ENCODE measurements around the gene TTC22. TPM values are rescaled to one million over a fixed set of nuclear protein-coding genes. Genes with fewer than 3 reads are reported as not detected.

The TTC22 gene
- total RNA-seq, 1 experiment from 2014 or later: 1.8 TPM

GRCh38 chr1:54743416-54744226 lies 57.5 kb downstream of the TTC22 start:
- no TSS peak for BruUV-seq (replicated peaks)
- ATAC-seq: no peak
- no peak overlapping the region for H3K4me3 ChIP-seq (replicated peaks in 1 of 2; ENCODE audit: low read depth in 1 of 2, low read length in 2 of 2)
- no peaks in the 10 kb centered on the region for H3K9me3 ChIP-seq (ENCODE audit: control insufficient read depth in 1 of 2, insufficient read depth in 1 of 2, low read depth in 1 of 2, low read length in 2 of 2)
- no peak overlapping the region for H3K27ac ChIP-seq (ENCODE audit: low read depth, low read length)
- no peak overlapping the region for H2AFZ ChIP-seq (ENCODE audit: low read depth, low read length, poor library complexity, severe bottlenecking)
- no peak for DNase-seq (ENCODE audit: low read depth, low spot score)
- H3K9ac ChIP-seq (ENCODE audit: low read length): no peak overlapping the region
- TF ChIP-seq POLR2A (IDR thresholded peaks at IDR 0.05; ENCODE audit: borderline replicate concordance, extremely low read depth, insufficient read depth, insufficient read length): no peak
- no peak for TF ChIP-seq YY1 (IDR thresholded peaks at IDR 0.05; ENCODE audit: extremely low read depth, insufficient replicate concordance, low read depth, low read length)
- no peak for TF ChIP-seq CBX3 (IDR thresholded peaks at IDR 0.05; ENCODE audit: low read depth)
- no peak for TF ChIP-seq EGR1 (IDR thresholded peaks at IDR 0.05; ENCODE audit: low read depth)
- TF ChIP-seq POLR2AphosphoS5 (IDR thresholded peaks at IDR 0.05; ENCODE audit: low read depth, low read length): 0 out of 2 replicates have a peak, but pooled peaks have one; percentile 12
- TF ChIP-seq EZH2phosphoT487 (IDR thresholded peaks at IDR 0.05; ENCODE audit: borderline replicate concordance): no peak
- no peaks in the 10 kb centered on the region for H3K79me2 ChIP-seq (ENCODE audit: insufficient read depth, low read length)
- POLR2A ChIA-PET: interaction anchor here (0.6 kb wide), 1 partner anchor 14 kb away, joined by 3 read pairs; no protein-coding TSS in a partner anchor
- H3K4me2 ChIP-seq (ENCODE audit: low read length): no peak overlapping the region
- H3K4me1 ChIP-seq (ENCODE audit: control insufficient read depth in 1 of 2, insufficient read depth in 2 of 2, low read length in 2 of 2): no peaks in the 10 kb centered on the region
- RAD21 ChIA-PET (ENCODE audit: low non-redundant PET in 1 of 2, low total read pairs in 2 of 2, uncharacterized antibody in 2 of 2, unreplicated experiment in 2 of 2): no interaction called here
- H3K36me3 ChIP-seq (ENCODE audit: control insufficient read depth in 1 of 2, insufficient read depth in 2 of 2, low read length in 2 of 2): peaks cover 19 to 28% of the 10 kb centered on the region in 2 experiments; a peak in 3 of 4 replicates
- intact Hi-C loops (cut with micrococcal nuclease): no loop called here
- CTCF ChIA-PET: no interaction called here
- H4K20me1 ChIP-seq (ENCODE audit: insufficient read depth): no peaks in the 10 kb centered on the region
- H3K9me2 ChIP-seq (ENCODE audit: insufficient read depth): no peaks in the 10 kb centered on the region
- no peaks in the 10 kb centered on the region for H3K27me3 ChIP-seq (ENCODE audit: insufficient read depth, low read length)

- RAD21 ChIA-PET (ENCODE audit: low non-redundant PET in 1 of 2, low total read pairs in 2 of 2, uncharacterized antibody in 2 of 2, unreplicated experiment in 2 of 2): no interaction called here
- H3K27ac ChIP-seq (ENCODE audit: low read depth, low read length): no peak overlapping the region
- BruUV-seq (replicated peaks): no TSS peak
- no peaks in the 10 kb centered on the region for H3K27me3 ChIP-seq (ENCODE audit: insufficient read depth, low read length)
- CTCF ChIA-PET: no interaction called here
- TF ChIP-seq POLR2AphosphoS5 (IDR thresholded peaks at IDR 0.05; ENCODE audit: low read depth, low read length) (no peak), ELF1 (IDR thresholded peaks at IDR 0.05; ENCODE audit: borderline replicate concordance, low read depth) (no peak), FOSL1 (IDR thresholded peaks at IDR 0.05; ENCODE audit: low read depth) (no peak), REST (IDR thresholded peaks at IDR 0.05; ENCODE audit: low read depth) (no peak), POLR2A (IDR thresholded peaks at IDR 0.05; ENCODE audit: borderline replicate concordance, extremely low read depth, insufficient read depth, insufficient read length) (no peak), YY1 (IDR thresholded peaks at IDR 0.05; ENCODE audit: extremely low read depth, insufficient replicate concordance, low read depth, low read length) (no peak)
- no peak overlapping the region for H3K4me2 ChIP-seq (ENCODE audit: low read length)
- POLR2A ChIA-PET: no interaction called here
- H3K4me1 ChIP-seq (ENCODE audit: control insufficient read depth in 1 of 2, insufficient read depth in 2 of 2, low read length in 2 of 2): no peaks in the 10 kb centered on the region
- no peaks in the 10 kb centered on the region for H3K9me2 ChIP-seq (ENCODE audit: insufficient read depth)
- no peaks in the 10 kb centered on the region for H3K79me2 ChIP-seq (ENCODE audit: insufficient read depth, low read length)
- ATAC-seq (no peak), DNase-seq (ENCODE audit: low read depth, low spot score) (no peak)
- intact Hi-C loops (cut with micrococcal nuclease): no loop called here
- no peak overlapping the region for H3K4me3 ChIP-seq (replicated peaks in 1 of 2; ENCODE audit: low read depth in 1 of 2, low read length in 2 of 2)
- no peak overlapping the region for H2AFZ ChIP-seq (ENCODE audit: low read depth, low read length, poor library complexity, severe bottlenecking)
- no peak overlapping the region for H3K9ac ChIP-seq (ENCODE audit: low read length)
- H3K9me3 ChIP-seq (ENCODE audit: control insufficient read depth in 1 of 2, insufficient read depth in 1 of 2, low read depth in 1 of 2, low read length in 2 of 2): no peaks in the 10 kb centered on the region
- H4K20me1 ChIP-seq (ENCODE audit: insufficient read depth): no peaks in the 10 kb centered on the region
- H3K36me3 ChIP-seq (ENCODE audit: control insufficient read depth in 1 of 2, insufficient read depth in 2 of 2, low read length in 2 of 2): peaks cover 27 to 37% of the 10 kb centered on the region in 2 experiments; a peak in 3 of 4 replicates
Observed at GRCh38 chr1:54742282-54742681, 58.8 kb downstream of the TTC22 start.
